GM10266 (cell line): Measurements from ENCODE around the gene ANKRD61.
"Not testable (repeated sequence)": the region's sequence is repeated elsewhere in the genome, so short reads cannot be mapped to it uniquely, and the experiment has no call there.

Experiments
- DNase-seq: peaks from one replicate; pipeline ENCODE4 v3.0.0; 2012; ENCODE audit errors: extremely low spot score
- CTCF ChIP-seq: IDR thresholded peaks from 2 replicates; pipeline ENCODE4 v1.5.1; 2012; ENCODE audit warnings: mild to moderate bottlenecking, low read depth; ENCODE audit not compliant: control insufficient read depth, insufficient read depth; ENCODE audit errors: missing control alignments

Gene ANKRD61

GRCh38 chr7:6030988-6031387, at the start of gene ANKRD61:
TSS of gene ANKRD61 (plus strand) at chr7:6031376. CDS start at chr7:6031376, 0 bp downstream.
- no peak for DNase-seq
- no peak for TF ChIP-seq CTCF

- not testable (repeated sequence) for DNase-seq
These were observed 44.1 kb upstream of the ANKRD61 start for GRCh38 chr7:5987061-5987460.

GRCh38 chr7:5997210-5997808, 33.9 kb upstream of the ANKRD61 start:
- peak; percentile 31 for DNase-seq
- TF ChIP-seq CTCF = peak; percentile 56

- no peak for DNase-seq
- TF ChIP-seq CTCF = no peak
These were observed 23.8 kb upstream of the ANKRD61 start for GRCh38 chr7:6007386-6007785.

GRCh38 chr7:6007835-6008590, 23.2 kb upstream of the ANKRD61 start:
- DNase-seq = not testable (repeated sequence)

- DNase-seq = peak; percentile 93
- TF ChIP-seq CTCF = peak; percentile 37
These were observed 22.2 kb upstream of the ANKRD61 start, which contains the start of the genes AIMP2 and PMS2 for GRCh38 chr7:6008668-6009611. TSS of gene AIMP2 (plus strand) at chr7:6009272. CDS start at chr7:6009364, 92 bp downstream. TSS of gene PMS2 (minus strand) at chr7:6009049. CDS start at chr7:6009019, 30 bp downstream.

GRCh38 chr7:6010370-6010769, 20.8 kb upstream of the ANKRD61 start:
- DNase-seq = not testable (repeated sequence)

GRCh38 chr7:6011541-6011940, 19.6 kb upstream of the ANKRD61 start:
- TF ChIP-seq CTCF = no peak
- no peak for DNase-seq
